GM18499 (cell line): ENCODE results near the gene FCN1.

Experiments
- ATAC-seq: cut with Tn5 transposase; IDR thresholded peaks from one replicate; pipeline ENCODE4 v1.9.1; 2021; ENCODE audit warnings: moderate number of reproducible peaks; ENCODE audit not compliant: insufficient read depth, unreplicated experiment

Gene FCN1

GRCh38 chr9:134918646-134919045 lies 934 bp upstream of the FCN1 start:
- no peak for ATAC-seq

DNA sequence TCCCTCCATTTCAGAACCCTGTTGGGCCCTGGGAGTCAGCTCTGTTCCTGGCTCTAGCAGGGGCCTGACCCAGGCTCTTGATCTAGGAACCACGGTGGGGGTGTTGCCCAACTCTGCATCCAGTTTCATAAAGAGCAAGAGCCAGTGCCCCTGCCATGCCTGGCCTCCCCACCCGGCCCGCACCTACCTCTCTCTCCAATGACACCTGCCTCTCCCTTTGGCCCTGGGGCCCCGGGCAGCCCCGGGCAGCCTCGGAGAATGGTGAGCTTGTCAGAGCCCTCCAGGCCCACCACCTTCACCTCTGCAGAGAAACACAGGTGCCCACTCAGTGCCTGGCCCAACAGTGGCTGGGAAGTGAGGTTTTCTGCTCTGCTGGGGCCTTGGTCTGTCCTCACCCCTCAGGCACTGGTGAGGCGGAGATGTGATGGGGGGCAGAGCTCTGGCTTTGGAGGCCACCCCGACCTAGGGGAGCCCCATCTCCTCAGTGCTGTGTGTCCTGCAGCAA lies 1.5 kb downstream of the FCN1 start:
- no peak for ATAC-seq

GRCh38 chr9:134915046-134915985 lies 2.4 kb downstream of the FCN1 start:
- ATAC-seq = no peak

- no peak for ATAC-seq
Measured at GRCh38 chr9:134914501-134914834, 3.2 kb downstream of the FCN1 start.

DNA sequence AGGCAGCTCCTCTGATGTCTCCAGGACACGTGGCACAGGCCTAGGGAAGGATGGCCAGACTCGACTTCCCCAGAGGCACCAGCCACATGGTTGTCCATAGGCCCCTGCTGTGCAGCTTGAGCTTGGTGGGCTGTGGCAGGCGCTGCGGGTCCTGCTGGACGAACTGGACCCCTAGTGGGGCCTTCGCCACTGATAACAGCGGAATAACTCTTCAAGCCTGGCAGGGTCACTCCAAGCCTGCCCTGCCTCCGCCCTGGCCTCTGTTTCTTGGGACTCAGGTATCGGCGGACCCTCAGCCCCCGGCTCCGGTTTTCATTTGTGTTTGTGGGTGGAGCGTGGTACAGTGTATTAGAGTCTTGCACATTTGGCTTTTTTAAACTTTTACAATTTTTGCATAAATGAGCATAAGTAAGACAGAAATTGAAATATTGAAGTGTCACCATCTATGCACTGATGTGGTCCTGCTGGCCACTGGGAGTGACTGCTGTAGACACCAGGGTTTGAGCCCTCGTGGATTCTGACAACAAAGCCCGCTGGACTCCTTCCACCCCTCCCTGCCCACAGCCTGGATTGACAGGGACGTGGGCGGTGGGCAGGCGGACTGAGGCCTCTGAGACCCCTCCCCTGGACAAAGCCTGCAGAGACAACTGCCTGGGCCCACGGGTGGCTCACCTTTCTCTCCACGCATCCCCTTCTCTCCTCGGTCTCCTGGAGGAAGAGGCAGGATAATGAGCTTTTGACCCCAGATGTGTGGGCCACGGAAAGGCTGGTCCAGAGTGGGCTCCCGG lies 3.8 kb downstream of the FCN1 start:
- no peak for ATAC-seq

DNA sequence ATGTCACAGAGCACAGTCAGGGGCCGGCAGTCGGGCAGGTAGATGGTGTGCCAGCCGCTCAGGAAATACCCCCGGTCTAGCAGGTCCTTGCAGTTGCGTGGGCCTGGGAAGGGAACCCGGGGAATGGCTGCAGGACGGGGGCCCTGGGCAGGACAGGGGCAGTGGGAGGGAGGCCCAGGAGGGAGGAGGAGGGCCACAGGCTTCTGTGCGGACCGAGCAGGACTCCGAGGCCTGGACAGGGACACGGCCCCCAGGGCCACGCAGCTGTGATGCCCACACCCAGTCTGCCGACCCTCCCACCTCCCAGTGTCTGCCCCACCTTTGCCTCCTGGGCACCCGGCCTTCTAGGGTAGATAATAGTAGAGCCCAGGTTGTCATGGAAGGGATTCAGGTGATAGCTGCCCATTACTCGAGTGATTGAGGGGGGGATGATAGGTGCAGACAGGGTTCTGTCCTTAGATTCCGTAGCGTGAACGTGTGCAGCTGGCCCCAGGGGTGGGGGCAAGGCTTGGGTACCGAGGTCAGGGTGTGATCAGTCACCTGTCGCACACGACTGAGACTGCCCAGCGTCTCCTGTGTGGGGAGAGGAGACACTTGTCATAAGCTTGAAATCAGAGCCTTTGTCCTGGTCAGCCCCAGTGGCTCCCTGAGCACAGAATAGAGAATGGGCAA lies 4.5 kb downstream of the FCN1 start:
- ATAC-seq = no peak

GRCh38 chr9:134912126-134912840 lies 5.4 kb downstream of the FCN1 start:
- ATAC-seq = no peak

- no peak for ATAC-seq
Measured at GRCh38 chr9:134909511-134910481, 7.9 kb downstream of the FCN1 start.

DNA sequence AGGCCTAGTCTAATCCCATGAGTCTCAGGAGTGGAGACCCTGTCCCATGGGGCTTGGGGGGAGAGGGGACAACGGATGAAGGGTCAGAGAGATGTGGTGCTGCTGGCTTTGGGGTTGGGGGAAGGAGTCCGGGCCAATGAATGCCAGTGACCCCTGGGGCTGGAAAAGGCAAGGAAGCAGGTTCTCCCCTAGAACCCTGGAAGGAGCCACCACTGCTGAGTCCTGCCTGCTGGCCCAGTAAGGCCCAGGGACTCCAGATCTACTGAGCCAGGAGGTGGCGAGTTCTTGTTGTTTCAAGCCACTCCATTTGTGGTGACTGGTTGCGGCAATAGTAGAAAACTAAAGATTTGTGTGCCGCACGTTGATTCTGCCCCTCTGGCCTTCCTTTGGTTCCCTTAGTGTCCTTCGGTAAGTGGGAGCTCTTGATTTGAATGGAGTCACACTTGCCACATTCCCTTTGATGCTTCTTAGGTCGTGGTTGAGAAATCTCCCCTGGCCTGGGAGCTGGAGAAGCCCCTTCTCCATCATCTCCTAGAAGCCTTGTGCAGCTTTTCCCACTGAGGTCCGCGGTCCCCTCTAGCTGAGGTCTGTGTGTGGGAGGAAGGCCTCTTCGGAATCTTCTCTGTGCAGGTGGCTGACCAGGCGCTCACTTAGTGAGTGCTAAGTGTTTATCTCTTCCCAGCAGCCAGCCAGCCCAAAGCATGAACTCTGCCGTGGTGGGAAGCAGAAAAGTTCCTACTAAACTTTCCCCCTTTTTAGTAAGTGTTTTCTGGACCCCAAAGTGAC lies 9.0 kb downstream of the FCN1 start:
- ATAC-seq = no peak

DNA sequence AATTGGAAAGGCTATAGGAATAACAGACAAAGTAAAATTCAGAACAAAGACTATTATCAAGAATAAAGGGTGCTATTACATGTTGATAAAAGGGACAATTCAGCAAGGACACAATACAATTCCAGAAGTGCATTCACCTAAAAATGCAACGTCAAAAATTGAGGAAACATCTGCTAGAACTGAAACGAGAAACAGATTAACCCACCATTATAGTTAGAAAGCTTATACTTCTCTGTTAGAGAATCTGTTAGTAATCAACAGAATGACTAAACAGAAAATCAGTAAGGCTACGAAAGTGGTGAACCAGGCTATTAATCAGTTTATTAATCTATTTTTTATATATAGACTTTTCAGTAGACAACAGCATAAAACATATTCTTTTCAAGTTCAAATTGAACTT lies 14.8 kb downstream of the FCN1 start:
- ATAC-seq = no peak

GRCh38 chr9:134899818-134900217 lies 17.9 kb downstream of the FCN1 start:
- ATAC-seq = no peak

GRCh38 chr9:134899168-134899567 lies 18.5 kb downstream of the FCN1 start:
- no peak for ATAC-seq

- no peak for ATAC-seq
Measured at GRCh38 chr9:134898319-134898718, 19.4 kb downstream of the FCN1 start.

DNA sequence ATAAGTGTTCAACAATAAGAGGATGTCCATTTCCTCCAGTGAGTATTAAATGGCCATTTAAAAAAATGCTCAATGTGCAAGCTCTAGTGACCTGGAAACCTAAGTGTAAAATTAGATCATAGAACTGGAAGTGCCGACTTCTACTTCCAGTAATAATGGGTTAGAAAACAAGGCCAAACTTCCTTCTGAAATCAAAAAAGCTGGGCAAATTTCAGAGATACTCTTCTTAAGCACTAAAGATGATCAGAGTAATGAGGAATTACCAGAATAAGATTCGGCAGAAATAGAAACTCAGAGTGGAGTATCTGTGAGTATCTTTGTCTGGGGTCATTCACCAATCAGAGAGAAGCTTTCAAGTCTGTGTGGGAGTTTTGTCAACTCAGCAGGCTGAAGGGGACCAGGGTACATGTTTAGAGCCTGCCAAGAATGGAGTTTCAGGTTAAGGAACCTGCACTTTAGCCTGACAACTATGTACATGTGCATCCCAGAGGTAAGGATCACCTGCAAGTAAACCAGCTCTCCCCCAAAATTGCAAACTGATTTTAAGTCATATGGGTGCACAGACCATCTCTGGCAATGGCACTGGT lies 20.0 kb downstream of the FCN1 start:
- ATAC-seq = no peak

- no peak for ATAC-seq
Measured at GRCh38 chr9:134896834-134897583, 20.7 kb downstream of the FCN1 start.

DNA sequence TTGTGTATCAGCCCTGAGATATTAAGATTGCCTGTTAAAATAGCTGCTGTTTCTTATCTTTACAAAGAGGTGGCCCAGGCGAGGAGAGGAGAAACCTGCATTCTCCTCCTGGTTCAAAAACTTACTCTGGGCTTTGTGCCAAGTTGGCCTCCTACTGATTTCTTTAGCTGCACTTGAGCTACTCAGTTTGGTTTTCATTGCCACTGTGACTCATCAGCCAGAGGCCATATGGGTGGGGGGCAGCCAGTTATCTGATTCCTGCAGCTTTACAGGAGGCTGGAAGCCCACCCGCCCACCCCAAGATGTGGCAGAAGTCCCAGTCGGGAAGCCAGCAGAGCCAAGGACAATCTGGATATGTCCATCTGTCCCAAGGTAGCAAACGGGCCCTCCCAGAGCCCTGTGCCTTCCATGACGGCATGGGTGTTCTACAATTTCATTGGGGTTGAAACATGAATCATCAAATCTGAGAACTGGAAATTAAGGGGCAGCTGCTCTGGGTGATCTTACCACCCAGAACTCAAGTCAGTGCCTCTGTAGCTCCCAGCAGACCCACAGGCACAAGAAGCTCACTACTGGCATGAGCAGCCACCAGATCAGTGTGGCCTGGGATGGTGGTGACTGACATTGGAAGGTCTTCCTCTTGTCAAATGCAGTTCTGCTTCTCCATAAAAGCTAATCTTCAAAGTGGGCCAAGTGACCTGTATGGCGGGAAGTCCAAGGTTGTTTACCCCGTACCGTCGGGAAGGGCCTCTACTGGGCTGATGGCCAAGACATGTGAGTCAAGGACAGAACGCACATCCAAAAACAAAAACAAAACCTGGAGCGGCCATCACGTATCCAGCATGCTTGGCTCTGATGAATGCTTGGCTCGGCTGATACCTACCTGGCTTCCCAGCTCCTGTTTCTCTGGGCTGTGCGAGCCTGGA lies 21.5 kb downstream of the FCN1 start:
- no peak for ATAC-seq
